Large intestine (tissue), 3 donors: ENCODE data around the gene GPHN. TPM values are rescaled to one million over a fixed set of nuclear protein-coding genes. Genes with fewer than 3 reads are reported as not detected.
"Not testable (repeated sequence)": the region's sequence is repeated elsewhere in the genome, so short reads cannot be mapped to it uniquely, and the experiment has no call there.

Source experiments
- DNase-seq, 2 donors: peaks; one replicate each; pipeline versions ENCODE4 v3.0.0 to v3.0.0-alpha.2; 2013
- H3K27ac ChIP-seq: one replicate; pipeline ENCODE4 v1.5.1; 2013; ENCODE audit warnings: low read length
- H3K27me3 ChIP-seq: 2 replicates; pipeline ENCODE4 v1.6.1; 2013; ENCODE audit warnings: low read length; ENCODE audit not compliant: control insufficient read depth, insufficient read depth
- H3K36me3 ChIP-seq: 2 replicates; pipeline ENCODE4 v1.6.1; 2013; ENCODE audit warnings: low read length; ENCODE audit not compliant: control insufficient read depth, insufficient read depth
- H3K4me1 ChIP-seq: one replicate; pipeline ENCODE4 v1.6.1; 2013; ENCODE audit warnings: low read length; ENCODE audit not compliant: control insufficient read depth, insufficient read depth
- H3K4me3 ChIP-seq: one replicate; pipeline ENCODE4 v1.5.1; 2013; ENCODE audit warnings: low read length
- H3K9me3 ChIP-seq: one replicate; pipeline ENCODE4 v1.6.1; 2013; ENCODE audit warnings: mild to moderate bottlenecking, low read depth, low read length, moderate library complexity; ENCODE audit not compliant: control insufficient read depth
- WGBS: methylation state at CpG from one replicate; pipeline ENCODE4 v1.1.5; 2013; ENCODE audit warnings: low lambda C conversion rate; ENCODE audit not compliant: insufficient coverage; 5-methylcytosine and 5-hydroxymethylcytosine counted together
- polyA plus RNA-seq: library from polyadenylated mRNA; unstranded; fragments of 120-200 nt; gene quantifications from one replicate; pipeline ENCODE4 v1.2.1, GENCODE V29; 2013

GPHN gene
- polyA plus RNA-seq, 1 donor = 26.1 TPM

GRCh38 chr14:67010602-67011001 lies 502.7 kb downstream of the GPHN start:
- whole genome bisulfite sequencing = 100% methylated on average over 1 of the region's 1 CpG
- no peaks in the 10 kb centered on the region for H3K27me3 ChIP-seq
- DNase-seq = no peak

GRCh38 chr14:67016856-67017255 lies 508.9 kb downstream of the GPHN start:
- H3K9me3 ChIP-seq = no peaks in the 10 kb centered on the region
- H3K4me1 ChIP-seq = no peaks in the 10 kb centered on the region
- H3K27ac ChIP-seq = no peak overlapping the region
- peaks cover 2% of the 10 kb centered on the region for H3K36me3 ChIP-seq
- no peaks in the 10 kb centered on the region for H3K27me3 ChIP-seq
- H3K4me3 ChIP-seq = no peak overlapping the region
- no peak for DNase-seq

More at GRCh38 chr14:67010602-67011001, 502.7 kb downstream of the GPHN start:
- Histone ChIP-seq H3K36me3 (no peaks in the 10 kb centered on the region), H3K4me1 (no peaks in the 10 kb centered on the region), H3K4me3 (no peak overlapping the region), H3K9me3 (no peaks in the 10 kb centered on the region), H3K27ac (no peak overlapping the region)

- H3K4me1 ChIP-seq = no peaks in the 10 kb centered on the region
- no peak overlapping the region for H3K4me3 ChIP-seq
- no peaks in the 10 kb centered on the region for H3K27me3 ChIP-seq
- H3K9me3 ChIP-seq = no peaks in the 10 kb centered on the region
- no peak overlapping the region for H3K27ac ChIP-seq
- no peak for DNase-seq
- peaks cover 2% of the 10 kb centered on the region for H3K36me3 ChIP-seq
Observed at GRCh38 chr14:67018720-67019119, 510.8 kb downstream of the GPHN start.

- peaks cover 2% of the 10 kb centered on the region for H3K36me3 ChIP-seq
- no peaks in the 10 kb centered on the region for H3K4me1 ChIP-seq
- H3K9me3 ChIP-seq = no peaks in the 10 kb centered on the region
- H3K27ac ChIP-seq = no peak overlapping the region
- DNase-seq = no peak
- no peaks in the 10 kb centered on the region for H3K27me3 ChIP-seq
- H3K4me3 ChIP-seq = no peak overlapping the region
- WGBS = 83% methylated on average over 2 of the region's 3 CpGs
Observed at GRCh38 chr14:67019796-67020195, 511.8 kb downstream of the GPHN start.

GRCh38 chr14:67031920-67032774 lies 524.2 kb downstream of the GPHN start:
- H3K4me3 ChIP-seq = no peak overlapping the region
- WGBS = no CpG with 5 or more reads among the region's 3 CpGs
- H3K4me1 ChIP-seq = no peaks in the 10 kb centered on the region
- peaks cover 3% of the 10 kb centered on the region for H3K9me3 ChIP-seq
- peaks cover 7% of the 10 kb centered on the region for H3K36me3 ChIP-seq
- DNase-seq = no peak
- H3K27ac ChIP-seq = no peak overlapping the region
- no peaks in the 10 kb centered on the region for H3K27me3 ChIP-seq

- no peaks in the 10 kb centered on the region for H3K27me3 ChIP-seq
- DNase-seq = no peak
- no peak overlapping the region for H3K27ac ChIP-seq
- H3K9me3 ChIP-seq = no peaks in the 10 kb centered on the region
- no peaks in the 10 kb centered on the region for H3K36me3 ChIP-seq
- no peaks in the 10 kb centered on the region for H3K4me1 ChIP-seq
- H3K4me3 ChIP-seq = no peak overlapping the region
Observed at GRCh38 chr14:67045440-67045839, 537.5 kb downstream of the GPHN start.

- Histone ChIP-seq H3K36me3 (peaks cover 3% of the 10 kb centered on the region), H3K4me3 (no peak overlapping the region), H3K9me3 (peaks cover 4% of the 10 kb centered on the region), H3K27ac (no peak overlapping the region), H3K27me3 (no peaks in the 10 kb centered on the region), H3K4me1 (no peaks in the 10 kb centered on the region)
- no peak for DNase-seq
- no CpG with 5 or more reads among the region's 5 CpGs for WGBS
Observed at GRCh38 chr14:67050896-67051295, 542.9 kb downstream of the GPHN start.

GRCh38 chr14:67056684-67057083 lies 548.7 kb downstream of the GPHN start:
- H3K4me1 ChIP-seq = no peaks in the 10 kb centered on the region
- H3K27me3 ChIP-seq = no peaks in the 10 kb centered on the region
- no peak for DNase-seq
- peaks cover 6% of the 10 kb centered on the region for H3K9me3 ChIP-seq
- no CpG with 5 or more reads among the region's 21 CpGs for WGBS
- no peak overlapping the region for H3K4me3 ChIP-seq
- no peaks in the 10 kb centered on the region for H3K36me3 ChIP-seq
- no peak overlapping the region for H3K27ac ChIP-seq

GRCh38 chr14:67059596-67059995 lies 551.6 kb downstream of the GPHN start:
- H3K36me3 ChIP-seq = no peaks in the 10 kb centered on the region
- H3K4me3 ChIP-seq = no peak overlapping the region
- no peaks in the 10 kb centered on the region for H3K27me3 ChIP-seq
- WGBS = 60% methylated on average over 2 of the region's 3 CpGs
- no peak overlapping the region for H3K27ac ChIP-seq
- peaks cover 6% of the 10 kb centered on the region for H3K9me3 ChIP-seq
- no peaks in the 10 kb centered on the region for H3K4me1 ChIP-seq
- DNase-seq = no peak

GRCh38 chr14:67060546-67060945 lies 552.6 kb downstream of the GPHN start:
- Histone ChIP-seq H3K4me3 (no peak overlapping the region), H3K9me3 (peaks cover 6% of the 10 kb centered on the region), H3K27ac (no peak overlapping the region), H3K36me3 (no peaks in the 10 kb centered on the region), H3K4me1 (no peaks in the 10 kb centered on the region), H3K27me3 (no peaks in the 10 kb centered on the region)
- no peak for DNase-seq

- not testable (repeated sequence) for H3K27me3 ChIP-seq, H3K27ac ChIP-seq, H3K9me3 ChIP-seq, H3K4me3 ChIP-seq, H3K4me1 ChIP-seq, H3K36me3 ChIP-seq, DNase-seq
- no CpG with 5 or more reads among the region's 7 CpGs for WGBS
Observed at GRCh38 chr14:67067070-67067814, 559.3 kb downstream of the GPHN start.
